Left lung (tissue), 10 donors: Measurements from ENCODE around the gene GABRR3. TPM values are rescaled to one million over a fixed set of nuclear protein-coding genes. Genes with fewer than 3 reads are reported as not detected.
A peak's percentile ranks its signal among the peaks of the same experiment; 100 is the strongest.

ENCODE experiments used
- ATAC-seq: fragments of 200-7000 bp; cut with Tn5 transposase; one replicate; pipeline ENCODE4 v1.9.1; 2020; ENCODE audit warnings: moderate library complexity
- DNase-seq, 4 donors: peaks; one replicate each; pipeline ENCODE4 v3.0.0-alpha.2; 2013 to 2020
- H3K27ac ChIP-seq, 2 donors: fragments of 200-600 bp; sonication (generic) in 1 of 2; one replicate each; pipeline versions ENCODE4 v1.5.0 to v1.8.0; 2020 to 2021
- H3K27me3 ChIP-seq, 2 donors: fragments of 200-600 bp; sonication (generic) in 1 of 2; one replicate each; pipeline versions ENCODE4 v1.5.0 to v1.8.0; 2020 to 2021
- H3K36me3 ChIP-seq, 2 donors: fragments of 200-600 bp; sonication (generic) in 1 of 2; one replicate each; pipeline versions ENCODE4 v1.5.0 to v1.8.0; 2020 to 2021
- H3K4me1 ChIP-seq, 2 donors: fragments of 200-600 bp; one replicate each; pipeline ENCODE4 v1.8.0; 2021
- H3K4me3 ChIP-seq, 2 donors: fragments of 200-600 bp; sonication (generic) in 1 of 2; one replicate each; pipeline versions ENCODE4 v1.5.0 to v1.8.0; 2020 to 2021; ENCODE audit warnings: mild to moderate bottlenecking in 1 of 2
- H3K9me3 ChIP-seq, 2 donors: fragments of 200-600 bp; sonication (generic) in 1 of 2; one replicate each; pipeline versions ENCODE4 v1.5.0 to v1.8.0; 2020 to 2021
- CTCF ChIP-seq, 2 donors: fragments of 200-600 bp; sonication (generic) in 1 of 2; IDR thresholded peaks; one replicate each; pipeline versions ENCODE4 v1.5.0 to v1.8.0; 2021; ENCODE audit warnings: antibody characterized with exemption in 2 of 2
- intact Hi-C, 2 donors: fragments of 100-400 bp; cut with DNase I; formaldehyde crosslinking; loops; one replicate each; pipeline versions ENCODE4 v1.11.2 to v1.14.2; 2022
- polyA plus RNA-seq, 6 donors: library from polyadenylated mRNA; unstranded; fragments of 120-200 nt; gene quantifications; one replicate each; pipeline ENCODE4 v1.2.1, GENCODE V29; 2013; ENCODE audit not compliant: insufficient read length in 6 of 6
- total RNA-seq, 2 donors: library from RNA; stranded (reverse); fragmentation: NEBNext Ultra II Directional; extraction: Animal tissue kit (Norgen Biotek cat#: 25700); gene quantifications; one replicate each; pipeline ENCODE4 v1.2.1, GENCODE V29; 2021
- donor health status: DM: no; HTN: yes; CAD: no.
- donor health status: DM: no; HTN: no; CAD: no.

Gene GABRR3
- total and polyA plus RNA-seq, 8 donors, result 0.10 TPM; not detected in 7

- H3K9me3 ChIP-seq, result no peaks in the 10 kb centered on the region
- no peaks in the 10 kb centered on the region for H3K27me3 ChIP-seq
- intact Hi-C loops, result no loop called here
- no peaks in the 10 kb centered on the region for H3K36me3 ChIP-seq
- ATAC-seq, result no peak
- no peak for DNase-seq
- H3K4me1 ChIP-seq, result no peaks in the 10 kb centered on the region
- H3K27ac ChIP-seq, result no peak overlapping the region
- H3K4me3 ChIP-seq, result no peak overlapping the region
- TF ChIP-seq CTCF (IDR thresholded peaks at IDR 0.05), result no peak
These were observed 51.1 kb downstream of the GABRR3 start for GRCh38 chr3:97983933-97984491.

DNA sequence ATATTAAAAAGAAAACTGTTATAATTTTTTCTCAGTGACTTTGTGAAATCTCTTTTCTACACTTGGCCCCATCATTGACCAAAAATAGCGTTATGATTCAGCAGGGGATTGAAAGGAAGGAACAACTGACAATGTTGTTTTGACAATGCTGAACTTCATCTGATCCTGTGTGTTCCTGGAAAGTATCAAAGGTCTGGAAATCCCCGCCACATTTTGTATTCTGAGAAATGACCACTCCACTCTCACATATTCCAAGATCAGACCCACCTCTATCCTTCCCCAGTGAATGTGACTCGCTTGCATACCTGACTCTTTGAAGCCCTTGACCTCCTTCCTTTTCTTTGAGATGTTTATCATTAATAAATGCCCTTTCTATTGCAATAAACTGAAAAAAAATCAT lies 53.2 kb downstream of the GABRR3 start:
- TF ChIP-seq CTCF (IDR thresholded peaks at IDR 0.05), result no peak
- Histone ChIP-seq H3K9me3 (no peaks in the 10 kb centered on the region), H3K27ac (no peak overlapping the region), H3K4me1 (no peaks in the 10 kb centered on the region), H3K4me3 (no peak overlapping the region), H3K27me3 (no peaks in the 10 kb centered on the region), H3K36me3 (no peaks in the 10 kb centered on the region)
- ATAC-seq, result peak; percentile 52
- intact Hi-C loops, result no loop called here
- DNase-seq, result peak in 1 of 4 donors; percentile 32

GRCh38 chr3:97979610-97980009 lies 55.5 kb downstream of the GABRR3 start:
- no peak for DNase-seq
- intact Hi-C loops, result no loop called here
- no peaks in the 10 kb centered on the region for H3K4me1 ChIP-seq
- H3K4me3 ChIP-seq, result no peak overlapping the region
- H3K27me3 ChIP-seq, result no peaks in the 10 kb centered on the region
- H3K27ac ChIP-seq, result no peak overlapping the region
- no peaks in the 10 kb centered on the region for H3K36me3 ChIP-seq
- H3K9me3 ChIP-seq, result no peaks in the 10 kb centered on the region
- ATAC-seq, result no peak
- TF ChIP-seq CTCF (IDR thresholded peaks at IDR 0.05), result no peak

DNA sequence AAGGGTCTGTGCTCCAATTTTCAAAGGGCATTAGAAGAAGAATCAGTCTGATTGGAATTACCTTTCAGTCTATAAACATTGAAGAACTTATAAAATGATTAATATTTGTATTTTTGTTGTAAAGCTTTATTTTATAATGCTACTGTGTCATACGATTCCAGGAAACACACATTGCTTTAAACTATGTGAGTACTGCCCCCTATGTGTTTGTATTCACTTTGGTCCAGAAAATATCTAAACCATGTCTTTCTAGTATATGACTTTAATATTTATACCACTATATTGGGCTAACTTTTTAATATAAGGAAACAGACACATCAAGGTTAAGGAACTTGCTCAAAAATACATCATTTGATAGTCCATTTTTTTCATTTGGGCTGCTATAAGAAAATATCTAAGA lies 59.6 kb downstream of the GABRR3 start:
- H3K27ac ChIP-seq, result no peak overlapping the region
- intact Hi-C loops, result no loop called here
- H3K4me3 ChIP-seq, result no peak overlapping the region
- no peaks in the 10 kb centered on the region for H3K27me3 ChIP-seq
- no peaks in the 10 kb centered on the region for H3K36me3 ChIP-seq
- ATAC-seq, result no peak
- peaks cover 0 to 21% of the 10 kb centered on the region in 2 donors for H3K4me1 ChIP-seq
- DNase-seq, result no peak
- no peaks in the 10 kb centered on the region for H3K9me3 ChIP-seq
- no peak for TF ChIP-seq CTCF (IDR thresholded peaks at IDR 0.05)

DNA sequence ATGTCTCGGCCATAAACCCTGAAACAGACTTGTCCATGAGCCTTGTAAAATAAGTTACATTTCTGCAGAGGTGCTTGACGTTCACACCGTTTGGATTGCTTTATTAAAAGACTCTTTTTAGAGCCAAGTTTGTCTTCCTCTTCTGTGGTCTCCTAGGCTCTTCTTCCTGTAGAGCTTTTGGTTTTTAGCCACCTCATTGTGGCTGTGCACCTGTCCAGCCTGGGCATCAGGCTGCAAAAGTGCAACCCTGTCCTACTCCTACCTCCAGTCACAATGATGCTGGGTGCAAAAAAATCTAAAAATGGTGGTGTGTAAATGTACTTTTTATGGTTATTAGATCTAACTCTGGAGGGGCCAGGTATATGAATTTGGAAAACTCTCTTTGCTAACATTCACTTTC lies 60.1 kb downstream of the GABRR3 start:
- H3K4me1 ChIP-seq, result peaks cover 0 to 22% of the 10 kb centered on the region in 2 donors
- intact Hi-C loops, result no loop called here
- no peaks in the 10 kb centered on the region for H3K9me3 ChIP-seq
- ATAC-seq, result no peak
- TF ChIP-seq CTCF (IDR thresholded peaks at IDR 0.05), result no peak
- H3K36me3 ChIP-seq, result no peaks in the 10 kb centered on the region
- DNase-seq, result no peak
- no peak overlapping the region for H3K27ac ChIP-seq
- H3K4me3 ChIP-seq, result no peak overlapping the region
- H3K27me3 ChIP-seq, result no peaks in the 10 kb centered on the region
